Right ventricle myocardium inferior (tissue), 1 donor: Measurements from ENCODE around the gene ZNF436. TPM values are rescaled to one million over a fixed set of nuclear protein-coding genes. Genes with fewer than 3 reads are reported as not detected.
A peak's percentile ranks its signal among the peaks of the same experiment; 100 is the strongest.

ENCODE experiments used
- ATAC-seq: fragments of 200-7000 bp; cut with Tn5 transposase; one replicate; pipeline ENCODE4 v1.9.1; 2020; ENCODE audit warnings: mild to moderate bottlenecking, moderate library complexity
- DNase-seq: peaks from one replicate; pipeline ENCODE4 v3.0.0; 2021; ENCODE audit errors: missing footprints
- intact Hi-C: fragments of 100-400 bp; cut with DNase I; formaldehyde crosslinking; loops from one replicate; pipeline ENCODE4 v1.11.0; 2022
- total RNA-seq: library from RNA; stranded (reverse); fragmentation: NEBNext Ultra II Directional; extraction: Animal tissue kit (Norgen Biotek cat#: 25700); gene quantifications from one replicate; pipeline ENCODE4 v1.2.1, GENCODE V29; 2021
- donor health status: DM: no; HTN: yes; CAD: no; lungs with severe emphysema.

The ZNF436 gene
- total RNA-seq, 1 donor from 2014 or later, result 13.4 TPM

- DNase-seq (no peak), ATAC-seq (no peak)
- intact Hi-C loops, result loop anchor here (2.0 kb wide), 1 partner anchor 23 kb away; no protein-coding TSS in a partner anchor
Measured at GRCh38 chr1:23371987-23372880, 2.6 kb upstream of the ZNF436 start.

GRCh38 chr1:23370709-23371584, 1.3 kb upstream of the ZNF436 start:
- ATAC-seq, result no peak
- intact Hi-C loops, result loop anchor here (2.0 kb wide), 1 partner anchor 24 kb away; no protein-coding TSS in a partner anchor

GRCh38 chr1:23370330-23370708, 683 bp upstream of the ZNF436 start:
- no peak for DNase-seq
- ATAC-seq, result no peak
- intact Hi-C loops, result loop anchor here (2.0 kb wide), 1 partner anchor 24 kb away; no protein-coding TSS in a partner anchor

More at GRCh38 chr1:23370709-23371584, 1.3 kb upstream of the ZNF436 start:
- no peak for DNase-seq

GRCh38 chr1:23368562-23369334, 888 bp downstream of the ZNF436 start:
- DNase-seq (peak; percentile 98), ATAC-seq (peak; percentile 89)
- intact Hi-C loops, result loop anchor here (1.0 to 5.0 kb wide), 3 partner anchors 24 to 109 kb away; partner anchors contain the start of gene HNRNPR

GRCh38 chr1:23367791-23368561, 1.7 kb downstream of the ZNF436 start:
- DNase-seq (peak; percentile 99), ATAC-seq (peak; percentile 92)
- intact Hi-C loops, result loop anchor here (1.0 to 5.0 kb wide), 3 partner anchors 24 to 109 kb away; partner anchors contain the start of gene HNRNPR

- no peak for ATAC-seq
- intact Hi-C loops, result loop anchor here (5.0 kb wide), 1 partner anchor 110 kb away; no protein-coding TSS in a partner anchor
- no peak for DNase-seq
Measured at GRCh38 chr1:23367451-23367790, 2.2 kb downstream of the ZNF436 start.

GRCh38 chr1:23366598-23366997, 3.0 kb downstream of the ZNF436 start:
- no peak for ATAC-seq
- intact Hi-C loops, result loop anchor here (5.0 kb wide), 1 partner anchor 111 kb away; no protein-coding TSS in a partner anchor
- DNase-seq, result no peak

GRCh38 chr1:23366146-23366545, 3.5 kb downstream of the ZNF436 start:
- no peak for ATAC-seq
- no peak for DNase-seq
- intact Hi-C loops, result loop anchor here (5.0 kb wide), 1 partner anchor 111 kb away; no protein-coding TSS in a partner anchor

GRCh38 chr1:23362218-23362713, 7.4 kb downstream of the ZNF436 start:
- no peak for ATAC-seq
- intact Hi-C loops, result no loop called here

GRCh38 chr1:23358310-23358875, 11.2 kb downstream of the ZNF436 start:
- intact Hi-C loops, result no loop called here
- DNase-seq, result no peak
- ATAC-seq, result no peak

More at GRCh38 chr1:23362218-23362713, 7.4 kb downstream of the ZNF436 start:
- DNase-seq, result no peak

GRCh38 chr1:23357138-23357908, 12.3 kb downstream of the ZNF436 start:
- intact Hi-C loops, result no loop called here
- no peak for DNase-seq
- peak; percentile 26 for ATAC-seq

GRCh38 chr1:23356471-23357137, 13.0 kb downstream of the ZNF436 start:
- DNase-seq (no peak), ATAC-seq (peak; percentile 28)
- intact Hi-C loops, result no loop called here

GRCh38 chr1:23354245-23354644, 15.4 kb downstream of the ZNF436 start:
- DNase-seq, result no peak
- no peak for ATAC-seq
- intact Hi-C loops, result no loop called here

GRCh38 chr1:23352096-23352695, 17.4 kb downstream of the ZNF436 start:
- ATAC-seq, result no peak
- intact Hi-C loops, result no loop called here

GRCh38 chr1:23345920-23346319, 23.7 kb downstream of the ZNF436 start:
- intact Hi-C loops, result loop anchor here (2.0 to 10.0 kb wide), 3 partner anchors 76 to 189 kb away; partner anchors contain the start of genes ASAP3, E2F2 and TCEA3
- ATAC-seq, result no peak
- no peak for DNase-seq

More at GRCh38 chr1:23352096-23352695, 17.4 kb downstream of the ZNF436 start:
- no peak for DNase-seq
